Aorta (tissue), 5 donors: Measurements from ENCODE around the gene ULK4. TPM values are rescaled to one million over a fixed set of nuclear protein-coding genes. Genes with fewer than 3 reads are reported as not detected.

Experiments
- ATAC-seq: fragments of 200-7000 bp; cut with Tn5 transposase; one replicate; pipeline ENCODE4 v1.9.1; 2022; ENCODE audit warnings: moderate library complexity; ENCODE audit not compliant: low FRiP score
- DNase-seq, 2 donors: peaks; one replicate each; pipeline ENCODE4 v3.0.0-alpha.2; 2020
- H3K27ac ChIP-seq, 2 donors: one replicate each; pipeline ENCODE4 v1.5.1; 2013; ENCODE audit warnings: low read length in 2 of 2, mild to moderate bottlenecking in 2 of 2, moderate library complexity in 2 of 2, control low read depth in 1 of 2, inconsistent platforms in 1 of 2, low read depth in 1 of 2
- H3K27me3 ChIP-seq, 2 donors: one replicate each; pipeline ENCODE4 v1.6.1; 2013; ENCODE audit warnings: control low read depth in 1 of 2, low read length in 1 of 2, mild to moderate bottlenecking in 1 of 2, moderate library complexity in 1 of 2; ENCODE audit not compliant: insufficient read depth in 2 of 2, control insufficient read depth in 1 of 2
- H3K36me3 ChIP-seq, 2 donors: one replicate each; pipeline ENCODE4 v1.6.1; 2013; ENCODE audit warnings: control low read depth in 1 of 2, low read length in 1 of 2, mild to moderate bottlenecking in 1 of 2; ENCODE audit not compliant: insufficient read depth in 2 of 2, control insufficient read depth in 1 of 2
- H3K4me1 ChIP-seq, 2 donors: one replicate each; pipeline ENCODE4 v1.6.1; 2013; ENCODE audit warnings: low read length in 2 of 2, control low read depth in 1 of 2, mild to moderate bottlenecking in 1 of 2, moderate library complexity in 1 of 2; ENCODE audit not compliant: insufficient read depth in 2 of 2, control insufficient read depth in 1 of 2
- H3K4me3 ChIP-seq, 2 donors: one replicate each; pipeline ENCODE4 v1.5.1; 2013; ENCODE audit warnings: low read length in 2 of 2, control low read depth in 1 of 2, mild to moderate bottlenecking in 1 of 2
- H3K9me3 ChIP-seq: one replicate; pipeline ENCODE4 v1.6.1; 2013; ENCODE audit warnings: mild to moderate bottlenecking, low read length; ENCODE audit not compliant: control insufficient read depth
- WGBS, 2 donors: extraction: QIAGEN DNeasy Blood & Tissue Kit; methylation state at CpG; one replicate each; pipeline ENCODE4 v1.1.7; 2013; 5-methylcytosine and 5-hydroxymethylcytosine counted together
- intact Hi-C, 2 donors: fragments of 100-400 bp; cut with DNase I; formaldehyde crosslinking; loops; one replicate each; pipeline versions ENCODE4 v1.14.2 to v1.15.0; 2022
- polyA plus RNA-seq, 2 donors: library from polyadenylated mRNA; stranded (reverse); fragments of 200-250 nt; gene quantifications; one replicate each; pipeline ENCODE4 v1.2.3, GENCODE V29; 2013
- total RNA-seq, 2 donors: library from RNA; stranded (reverse); fragmentation: NEBNext Ultra II Directional; extraction: Animal tissue kit (Norgen Biotek cat#: 25700); gene quantifications; one replicate each; pipeline ENCODE4 v1.2.1, GENCODE V29; 2021
- donor health status: healthy with polysubstance abuse.
- donor health status: Bipolar disorder and iron deficiency.
- donor health status: DM: no; HTN: no; CAD: no.
- donor health status: DM: no; HTN: no; CAD: no.
- donor health status: DM: yes; HTN: yes; CAD: no.

ULK4 gene
- total and polyA plus RNA-seq, 4 donors = 1.1 to 15.2 (median 7.5) TPM

DNA sequence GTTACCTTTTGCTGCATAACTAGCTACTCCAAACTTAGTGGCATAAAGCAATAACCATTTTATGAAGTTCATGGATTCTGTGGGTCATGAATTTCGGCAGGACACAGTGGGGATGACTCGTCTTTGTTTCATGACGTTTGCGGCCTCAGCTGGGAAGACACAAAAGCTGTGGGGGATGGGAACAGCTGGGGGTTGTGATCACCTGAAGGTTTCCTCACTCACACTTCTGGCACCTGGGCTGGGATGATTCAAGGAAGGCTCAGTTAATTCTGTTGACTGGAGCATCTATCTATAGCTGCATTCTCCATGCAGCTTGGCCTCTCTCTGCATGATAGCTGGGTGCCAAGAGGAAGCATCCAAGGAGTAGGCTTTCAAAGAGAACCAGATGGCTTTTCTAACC lies 332.8 kb downstream of the ULK4 start:
- intact Hi-C loops = no loop called here
- H3K27ac ChIP-seq = no peak overlapping the region

GRCh38 chr3:41627477-41628087 lies 334.3 kb downstream of the ULK4 start:
- H3K4me1 ChIP-seq = no peaks in the 10 kb centered on the region
- DNase-seq (no peak), ATAC-seq (no peak)
- H3K27me3 ChIP-seq = no peaks in the 10 kb centered on the region
- no peaks in the 10 kb centered on the region for H3K9me3 ChIP-seq
- no peak overlapping the region for H3K4me3 ChIP-seq
- intact Hi-C loops = no loop called here
- H3K36me3 ChIP-seq = no peaks in the 10 kb centered on the region
- H3K27ac ChIP-seq = no peak overlapping the region
- 92 to 94% methylated on average over 5 of the region's 5 CpGs for WGBS, 2 donors

More for the DNA sequence above, 332.8 kb downstream of the ULK4 start:
- H3K27me3 ChIP-seq = no peaks in the 10 kb centered on the region
- no peak overlapping the region for H3K4me3 ChIP-seq
- no peaks in the 10 kb centered on the region for H3K4me1 ChIP-seq
- 78 to 86% methylated on average over 4 of the region's 4 CpGs for WGBS, 2 donors
- no peak for ATAC-seq
- H3K36me3 ChIP-seq = no peaks in the 10 kb centered on the region
- H3K9me3 ChIP-seq = no peaks in the 10 kb centered on the region
- no peak for DNase-seq

DNA sequence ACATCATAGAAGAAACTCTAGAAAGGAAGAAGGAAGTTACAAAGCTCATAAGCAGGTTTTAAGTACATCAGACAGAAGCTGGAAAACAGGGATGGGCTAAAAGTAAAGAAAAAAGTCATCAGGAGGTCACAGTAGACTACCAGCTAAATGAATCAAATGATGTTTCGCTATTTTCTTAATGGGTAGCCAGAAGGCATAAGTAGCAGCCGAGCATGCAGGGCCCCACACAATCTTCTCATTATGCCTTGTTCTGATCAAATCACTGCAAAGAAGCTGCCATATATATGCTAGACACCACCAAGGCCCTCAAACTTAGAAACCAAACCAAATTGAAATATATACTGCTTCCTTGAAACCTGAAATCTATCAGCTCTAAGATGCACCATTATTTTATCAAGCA lies 349.1 kb downstream of the ULK4 start:
- DNase-seq = no peak
- Histone ChIP-seq H3K4me3 (no peak overlapping the region), H3K4me1 (no peaks in the 10 kb centered on the region), H3K9me3 (no peaks in the 10 kb centered on the region), H3K27me3 (no peaks in the 10 kb centered on the region), H3K27ac (no peak overlapping the region), H3K36me3 (no peaks in the 10 kb centered on the region)
- 99 to 100% methylated on average over 2 of the region's 2 CpGs for WGBS, 2 donors
- intact Hi-C loops = no loop called here
- ATAC-seq = no peak

DNA sequence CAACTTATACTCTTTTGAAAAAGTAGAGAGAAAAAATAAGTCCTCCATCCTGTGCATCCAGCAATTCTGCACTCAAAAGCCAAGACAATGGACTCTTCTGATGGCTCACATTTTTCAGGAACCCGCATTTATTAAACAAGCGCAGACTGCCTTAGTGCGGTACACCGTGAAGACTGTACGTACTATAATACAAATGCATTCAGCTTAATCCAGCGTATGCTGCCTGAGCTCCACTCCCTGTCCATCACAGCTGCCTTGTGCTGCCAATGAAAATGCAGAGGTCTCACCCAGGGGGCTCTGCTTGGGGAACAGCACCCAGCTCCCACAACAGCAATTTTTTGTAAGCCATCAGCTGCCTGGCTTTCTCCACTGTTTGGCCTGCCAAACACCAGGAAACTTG lies 350.9 kb downstream of the ULK4 start:
- Histone ChIP-seq H3K27me3 (no peaks in the 10 kb centered on the region), H3K9me3 (no peaks in the 10 kb centered on the region), H3K36me3 (no peaks in the 10 kb centered on the region), H3K27ac (no peak overlapping the region), H3K4me3 (no peak overlapping the region), H3K4me1 (no peaks in the 10 kb centered on the region)
- DNase-seq = no peak
- intact Hi-C loops = no loop called here
- WGBS, 2 donors = 75 to 88% methylated on average over 6 of the region's 6 CpGs
- ATAC-seq = no peak

DNA sequence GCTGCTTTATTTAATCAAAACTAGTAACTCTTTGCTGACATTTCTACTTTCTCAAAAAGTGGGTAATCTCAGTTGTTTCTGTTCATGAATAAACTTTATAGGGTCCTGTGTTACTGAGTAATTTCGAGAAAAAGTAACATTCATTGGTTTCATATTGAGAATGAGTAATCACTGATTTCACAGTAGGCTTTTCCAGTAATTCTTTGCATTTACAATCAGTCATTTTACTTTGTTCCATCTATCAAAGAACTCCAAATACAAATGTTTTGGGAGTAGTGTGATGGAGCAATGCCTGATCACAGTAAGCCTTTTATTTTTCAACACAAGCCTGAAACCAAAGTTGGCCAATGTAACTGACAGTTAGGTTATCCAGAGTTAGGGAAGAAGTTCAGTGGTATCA lies 353.6 kb downstream of the ULK4 start:
- Histone ChIP-seq H3K9me3 (no peaks in the 10 kb centered on the region), H3K4me3 (no peak overlapping the region), H3K27ac (no peak overlapping the region), H3K27me3 (no peaks in the 10 kb centered on the region), H3K4me1 (no peaks in the 10 kb centered on the region), H3K36me3 (no peaks in the 10 kb centered on the region)
- ATAC-seq = no peak
- DNase-seq = no peak
- WGBS, 2 donors = 89% methylated on average over 1 of the region's 1 CpG
- intact Hi-C loops = no loop called here

DNA sequence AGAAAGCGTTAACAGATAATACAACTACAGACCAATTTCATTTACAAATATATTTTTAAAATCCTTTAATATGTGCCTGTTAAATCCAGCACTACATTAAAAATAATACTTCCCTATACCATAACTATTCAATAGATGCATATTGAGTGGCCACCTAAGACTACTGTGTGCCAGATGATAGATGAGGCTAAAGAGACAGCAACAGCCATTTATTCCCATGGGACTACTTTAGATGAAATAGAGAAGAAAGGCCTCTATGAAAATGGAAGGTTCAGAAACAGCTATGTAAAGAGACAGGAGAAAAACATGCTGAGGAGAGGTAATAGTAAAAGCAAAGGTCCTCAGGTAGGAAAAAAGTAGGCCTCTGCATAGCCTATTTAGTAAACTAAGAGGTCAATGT lies 358.1 kb downstream of the ULK4 start:
- no peak for DNase-seq
- 97 to 98% methylated on average over 1 of the region's 1 CpG for WGBS, 2 donors
- no peaks in the 10 kb centered on the region for H3K36me3 ChIP-seq
- ATAC-seq = no peak
- no peaks in the 10 kb centered on the region for H3K27me3 ChIP-seq
- no peaks in the 10 kb centered on the region for H3K4me1 ChIP-seq
- H3K4me3 ChIP-seq = no peak overlapping the region
- intact Hi-C loops = no loop called here
- no peak overlapping the region for H3K27ac ChIP-seq
- H3K9me3 ChIP-seq = no peaks in the 10 kb centered on the region

- H3K9me3 ChIP-seq = no peaks in the 10 kb centered on the region
- intact Hi-C loops = no loop called here
- no peaks in the 10 kb centered on the region for H3K27me3 ChIP-seq
- H3K4me1 ChIP-seq = no peaks in the 10 kb centered on the region
- H3K4me3 ChIP-seq = no peak overlapping the region
- no peaks in the 10 kb centered on the region for H3K36me3 ChIP-seq
- H3K27ac ChIP-seq = no peak overlapping the region
- no peak for ATAC-seq
- DNase-seq = no peak
These were observed 359.8 kb downstream of the ULK4 start for GRCh38 chr3:41602121-41602520.

GRCh38 chr3:41601404-41601987 lies 360.4 kb downstream of the ULK4 start:
- intact Hi-C loops = no loop called here
- Histone ChIP-seq H3K36me3 (no peaks in the 10 kb centered on the region), H3K4me1 (no peaks in the 10 kb centered on the region), H3K27ac (no peak overlapping the region), H3K27me3 (no peaks in the 10 kb centered on the region), H3K4me3 (no peak overlapping the region), H3K9me3 (no peaks in the 10 kb centered on the region)
- ATAC-seq = no peak
- WGBS, 2 donors = 12 to 39% methylated on average over 1 of the region's 1 CpG
- no peak for DNase-seq

DNA sequence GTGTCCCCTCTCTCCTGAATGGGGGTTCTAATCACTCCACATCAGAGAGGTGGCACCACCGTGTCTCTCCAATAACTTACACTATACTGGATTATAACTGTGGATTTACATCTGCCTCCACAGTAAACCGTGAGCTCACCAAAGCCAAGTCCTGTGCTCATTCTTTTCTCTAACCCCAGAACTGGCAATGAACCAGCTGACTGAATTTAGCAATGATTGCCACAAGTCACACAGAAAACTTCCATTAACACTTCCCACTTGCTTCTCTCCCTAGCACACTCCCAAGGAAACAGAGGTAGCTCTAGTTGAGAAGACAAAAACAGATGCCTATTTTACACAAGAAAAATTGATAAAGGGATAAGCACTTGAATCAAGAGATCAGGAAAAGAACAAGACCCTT lies 361.3 kb downstream of the ULK4 start:
- ATAC-seq = no peak
- 45 to 51% methylated on average over 2 of the region's 2 CpGs for WGBS, 2 donors
- no peak overlapping the region for H3K27ac ChIP-seq
- no peak for DNase-seq
- no peaks in the 10 kb centered on the region for H3K36me3 ChIP-seq
- intact Hi-C loops = no loop called here
- no peaks in the 10 kb centered on the region for H3K4me1 ChIP-seq
- H3K4me3 ChIP-seq = no peak overlapping the region
- H3K9me3 ChIP-seq = no peaks in the 10 kb centered on the region
- H3K27me3 ChIP-seq = no peaks in the 10 kb centered on the region
